ENCODE measurements around the gene LYRM4.

The LYRM4 gene

DNA sequence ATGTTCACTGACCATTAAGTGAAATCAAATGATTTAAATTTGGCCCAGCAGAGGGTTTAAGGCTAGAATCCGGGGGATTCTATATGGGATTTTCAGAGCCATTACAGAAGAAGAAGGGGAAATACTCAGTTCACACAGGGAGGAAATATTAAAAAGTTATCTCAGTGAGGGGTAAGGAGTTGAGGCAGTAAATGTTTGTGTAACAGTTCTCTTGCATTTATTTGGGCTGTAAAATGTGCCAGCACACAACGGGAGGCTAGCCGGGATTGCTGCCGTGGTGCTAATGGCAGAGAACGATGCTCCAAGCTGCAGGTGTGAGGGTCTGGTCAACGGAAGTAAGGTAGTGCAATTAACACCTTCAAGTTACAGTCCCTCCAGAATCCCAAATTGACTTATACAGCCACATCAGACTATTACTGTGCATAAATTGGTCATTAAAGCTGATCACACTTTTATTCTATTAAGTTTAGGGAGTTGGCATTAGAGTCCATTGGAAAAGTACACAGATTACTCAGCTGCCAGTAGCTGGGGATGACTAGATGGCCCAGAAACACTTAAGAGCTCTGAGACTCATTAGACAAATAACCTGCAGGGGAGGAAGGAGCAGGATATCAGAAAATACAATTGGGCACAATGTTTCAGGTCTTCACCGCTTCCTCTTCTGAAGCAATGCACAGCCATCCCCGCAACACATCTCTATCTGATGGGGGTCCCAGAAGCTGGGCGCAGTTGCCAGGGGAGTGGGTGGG is 144.3 kb downstream of the LYRM4 start:
- no peak for DNase-seq

DNA sequence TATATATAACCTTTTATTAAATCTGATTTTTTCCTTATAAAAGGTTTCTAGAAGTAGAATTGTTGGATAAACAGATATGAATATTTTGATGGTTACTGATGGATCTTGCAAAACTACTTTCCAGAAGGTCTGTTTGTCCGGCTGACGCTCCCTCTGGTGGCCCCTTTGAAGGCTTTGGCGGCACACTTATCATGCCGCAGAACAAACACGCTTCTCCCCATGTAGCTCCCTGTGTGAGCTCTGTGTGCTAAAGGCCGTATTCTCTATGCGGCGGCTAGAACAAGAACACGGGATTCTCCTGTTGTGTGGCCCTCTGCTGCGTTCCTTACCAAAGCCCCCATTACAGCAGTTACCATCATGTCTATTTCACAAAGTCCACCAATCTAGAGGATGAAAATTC is 145.6 kb downstream of the LYRM4 start:
- DNase-seq = no peak

DNA sequence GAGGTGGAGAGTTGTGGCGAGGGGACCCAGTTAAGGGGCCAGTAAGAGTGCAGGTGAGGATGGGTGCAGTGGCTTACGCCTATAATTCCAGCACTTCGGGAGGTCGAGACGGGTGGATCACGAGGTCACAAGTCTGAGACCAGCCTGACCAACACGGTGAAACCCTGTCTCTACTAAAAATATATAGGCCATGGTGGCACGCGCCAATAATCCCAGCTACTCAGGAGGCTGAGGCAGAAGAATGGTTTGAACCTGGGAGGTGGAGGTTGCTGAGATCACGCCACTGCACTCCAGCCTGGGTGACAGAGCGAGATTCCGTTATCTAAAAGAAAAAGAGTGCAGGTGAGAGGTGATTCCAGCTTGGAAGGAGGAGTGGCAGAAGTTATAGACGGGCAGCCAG is 147.7 kb downstream of the LYRM4 start:
- no peak for DNase-seq

- no peak for DNase-seq
These were observed 148.5 kb downstream of the LYRM4 start for GRCh38 chr6:5112066-5112799.

- no peak for DNase-seq
These were observed 149.1 kb downstream of the LYRM4 start for GRCh38 chr6:5111626-5112025.

DNA sequence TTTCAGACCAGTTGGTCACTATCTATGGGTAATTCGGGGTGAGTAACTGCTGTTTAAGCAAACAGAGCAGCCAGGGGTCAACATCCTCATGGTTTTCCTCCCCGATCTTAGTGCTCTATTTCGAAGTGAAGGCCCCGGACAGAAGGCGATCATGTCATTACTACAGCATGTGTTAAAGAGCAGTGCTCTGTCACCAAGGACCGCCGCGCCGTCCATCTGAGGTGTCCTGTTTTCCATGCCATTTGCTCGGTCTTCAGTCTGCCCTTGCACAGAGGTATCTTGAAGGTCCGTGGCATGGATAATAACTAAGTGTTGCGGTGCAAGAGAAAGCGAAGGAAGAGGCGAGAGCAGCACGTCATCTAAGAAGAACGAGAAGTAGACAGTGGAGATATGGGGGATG is 150.5 kb downstream of the LYRM4 start:
- no peak for DNase-seq

DNA sequence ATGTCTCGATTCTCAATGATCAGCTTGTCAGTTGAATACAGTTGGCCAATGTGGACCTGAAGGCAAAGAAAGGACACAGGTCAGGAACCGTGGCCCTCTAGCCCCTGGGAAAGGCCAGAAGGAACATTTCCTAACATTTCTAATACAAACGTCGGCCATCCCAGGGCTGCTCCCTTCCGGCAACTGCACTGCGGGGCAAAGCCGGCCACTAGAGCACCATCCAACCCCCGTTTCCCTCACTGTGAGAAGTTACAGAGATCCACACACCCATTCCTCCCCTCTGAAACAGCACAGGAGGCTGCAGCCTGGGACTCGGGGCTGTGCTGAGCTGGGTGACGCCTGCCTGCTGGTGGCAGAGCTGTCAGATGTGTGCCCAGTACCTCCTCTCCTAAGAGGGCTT is 151.3 kb downstream of the LYRM4 start:
- no peak for DNase-seq

DNA sequence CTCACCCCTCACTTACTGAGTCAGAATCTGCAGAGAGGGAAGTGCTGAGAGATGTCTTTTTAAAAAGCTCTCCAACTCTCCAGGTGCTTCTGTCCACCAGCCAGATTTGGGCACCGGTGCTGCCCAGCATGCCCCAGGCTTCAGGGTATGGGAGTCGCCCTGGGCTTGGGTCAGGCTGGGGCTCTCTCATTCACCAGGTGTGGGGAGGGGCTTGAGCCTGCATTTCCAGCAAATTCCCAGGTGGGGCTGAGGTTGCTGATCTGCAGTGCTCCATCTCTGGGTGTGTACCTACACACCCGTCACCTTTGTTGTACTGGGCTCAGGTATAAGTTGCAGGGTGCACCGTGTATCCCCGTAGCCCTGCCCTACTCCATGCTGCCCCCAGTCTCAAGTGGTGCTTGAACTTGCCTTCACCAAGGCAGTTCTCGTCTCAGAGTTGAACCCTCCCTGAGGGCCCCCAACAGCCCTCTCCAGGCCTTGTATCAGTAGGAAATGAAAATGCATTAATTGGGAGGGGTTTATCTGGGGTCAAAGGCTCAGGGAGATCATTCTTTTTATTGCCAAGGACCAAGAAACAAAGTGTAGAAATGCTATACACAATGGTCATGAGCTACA is 152.1 kb downstream of the LYRM4 start:
- no peak for DNase-seq

DNA sequence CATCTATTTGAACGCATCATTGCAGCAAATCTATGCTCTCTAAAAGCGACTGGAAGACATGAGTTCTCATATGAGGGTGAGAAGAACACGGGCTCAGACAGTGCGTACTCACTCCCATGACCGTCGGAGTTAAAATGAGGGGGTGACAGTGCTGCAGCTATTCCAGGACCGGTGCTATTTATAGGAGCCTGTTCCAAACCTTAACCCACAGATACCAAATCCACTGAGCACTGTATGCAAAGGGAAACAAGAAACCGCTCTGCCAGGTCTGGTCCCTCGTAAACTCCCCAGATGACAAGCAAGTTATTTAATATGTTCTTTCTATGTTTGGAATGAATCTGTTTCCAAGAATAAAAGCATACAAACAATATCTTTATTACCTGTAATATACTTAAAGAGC is 152.7 kb downstream of the LYRM4 start:
- no peak for DNase-seq

GRCh38 chr6:5107341-5107740 is 153.4 kb downstream of the LYRM4 start:
- no peak for DNase-seq

- no peak for DNase-seq
These were observed 155.6 kb downstream of the LYRM4 start for GRCh38 chr6:5105146-5105545.

GRCh38 chr6:5104667-5105066 is 156.1 kb downstream of the LYRM4 start:
- no peak for DNase-seq

DNA sequence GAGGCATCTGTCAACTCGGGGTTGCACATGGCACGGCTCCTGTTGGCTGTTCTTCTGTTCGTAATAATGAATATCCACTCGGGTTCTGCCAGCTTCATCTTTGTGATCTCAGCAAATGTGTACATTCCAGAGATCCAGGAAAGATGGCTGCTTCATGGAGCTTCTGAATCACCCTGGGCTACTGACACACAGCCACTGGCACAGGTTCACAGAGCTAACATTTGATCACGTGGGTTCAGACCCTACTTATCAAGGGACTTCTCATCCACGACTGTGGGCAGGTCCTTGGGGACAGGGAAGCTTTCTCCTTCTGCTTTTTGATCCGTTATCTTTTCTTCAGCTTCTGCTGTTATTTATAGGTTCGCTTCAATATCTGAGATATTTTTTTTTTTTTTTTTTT is 157.5 kb downstream of the LYRM4 start:
- DNase-seq = no peak

GRCh38 chr6:5102267-5102970 is 158.3 kb downstream of the LYRM4 start:
- no peak for DNase-seq

GRCh38 chr6:5100806-5101205 is 159.9 kb downstream of the LYRM4 start:
- DNase-seq = no peak

- DNase-seq = no peak
These were observed 161.2 kb downstream of the LYRM4 start for GRCh38 chr6:5099537-5099936.

GRCh38 chr6:5098501-5099270 is 162.1 kb downstream of the LYRM4 start:
- DNase-seq = no peak

DNA sequence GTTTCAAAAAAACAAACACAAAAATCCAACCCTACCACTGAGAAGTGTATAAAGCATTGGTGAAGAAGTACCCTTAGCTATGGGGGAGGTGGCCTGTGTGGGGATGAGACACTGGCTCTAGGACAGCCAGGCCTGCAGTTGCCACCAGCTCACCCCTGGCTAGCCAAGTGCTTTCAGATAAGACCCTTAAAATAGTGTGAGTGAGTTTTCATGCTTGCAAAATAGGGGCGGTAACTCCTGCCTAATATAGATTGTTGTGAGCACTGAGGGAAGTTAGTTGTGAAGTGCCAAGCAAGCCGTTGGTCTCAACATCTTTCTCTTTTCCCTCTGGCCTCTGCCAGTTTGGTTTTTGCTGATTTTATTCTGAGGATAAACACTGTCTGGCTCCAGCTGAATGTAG is 164.3 kb downstream of the LYRM4 start:
- DNase-seq = peak; percentile 68

DNA sequence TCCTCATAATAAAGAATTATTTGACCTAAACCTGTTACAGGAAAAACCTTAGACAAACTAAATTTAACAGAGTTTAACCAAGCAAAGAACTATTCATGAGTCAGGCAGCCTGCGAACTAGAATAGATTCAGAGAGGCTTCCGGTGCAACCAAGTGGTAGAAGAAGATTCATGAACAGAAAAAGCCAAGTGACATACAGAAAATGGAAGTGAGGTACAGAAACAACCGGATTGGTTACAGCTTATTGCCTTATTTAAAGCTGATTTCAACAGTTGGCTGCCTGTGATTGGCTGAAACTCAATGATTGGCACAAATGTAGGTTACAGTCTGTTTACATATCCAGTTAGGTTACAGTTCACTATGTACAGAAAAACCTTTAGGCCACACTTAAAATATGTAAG is 165.5 kb downstream of the LYRM4 start:
- no peak for DNase-seq

- DNase-seq = no peak
These were observed 166.4 kb downstream of the LYRM4 start for GRCh38 chr6:5094327-5094726.

- no peak for DNase-seq
These were observed 167.3 kb downstream of the LYRM4 start for GRCh38 chr6:5093231-5094015.

Measured in hematopoietic multipotent progenitor cell treated with erythropoietin and hydrocortisone succinate and interleukin-3 and kit ligand, for 8 days (in vitro differentiated cells).